ENCODE results near the gene LDB2.

Gene LDB2

DNA sequence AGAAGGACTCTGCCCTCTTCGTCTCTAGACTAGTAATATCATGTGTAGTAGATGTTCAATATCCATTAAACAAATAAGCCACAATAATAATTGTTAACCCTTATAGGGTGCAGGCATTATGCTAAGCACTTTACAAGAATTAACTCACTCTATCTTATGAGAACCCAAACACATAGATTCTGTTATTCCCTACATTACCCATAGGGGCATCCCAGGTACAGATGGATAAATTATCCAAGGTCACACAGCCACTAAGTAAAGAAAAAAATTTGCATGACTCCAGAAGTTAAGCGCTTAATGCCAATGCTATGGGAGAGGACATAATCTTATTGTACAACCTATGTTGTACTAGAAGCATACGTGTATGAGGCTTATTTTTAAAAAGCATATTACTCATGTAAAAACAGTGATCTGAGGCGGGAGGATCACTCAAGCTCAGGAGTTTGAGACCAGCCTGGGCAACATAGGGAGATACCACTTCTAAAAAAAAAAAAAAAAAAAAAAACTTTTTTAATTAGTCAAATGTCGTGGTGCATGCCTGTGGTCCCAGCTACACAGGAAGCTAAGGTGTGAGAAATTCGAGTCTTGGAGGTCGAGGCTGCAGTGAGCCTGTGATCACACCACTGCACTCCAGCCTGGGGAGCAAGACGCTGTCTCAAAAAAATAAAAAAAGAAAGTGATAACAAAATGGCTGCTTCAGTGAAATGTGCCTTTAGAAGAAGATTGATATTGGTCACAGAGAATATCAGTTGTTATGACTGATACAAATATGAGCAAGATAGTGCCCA is 13.6 kb downstream of the LDB2 start:
- no peak for DNase-seq

GRCh38 chr4:16883806-16884205 is 14.6 kb downstream of the LDB2 start:
- DNase-seq = no peak

- DNase-seq = no peak
Observed at GRCh38 chr4:16881151-16881884, 17.1 kb downstream of the LDB2 start.

DNA sequence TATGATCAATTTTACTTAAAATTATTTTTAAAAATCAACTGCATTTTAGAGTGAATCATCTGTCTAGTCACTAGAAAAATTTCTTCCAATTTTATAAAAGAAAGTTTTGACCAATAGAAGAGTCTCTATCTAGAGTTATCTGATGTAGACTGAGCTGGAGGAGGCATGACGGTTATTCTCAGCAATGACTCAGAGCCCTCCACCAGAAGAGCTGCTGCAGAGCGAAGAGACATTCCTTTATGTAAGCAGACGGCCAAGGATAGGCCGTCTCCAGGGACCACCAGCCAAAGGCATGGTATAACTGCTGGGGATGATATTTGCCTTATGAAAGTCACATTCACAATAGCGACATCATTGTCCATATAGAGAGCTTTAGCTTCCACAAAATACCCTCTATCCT is 23.0 kb downstream of the LDB2 start:
- no peak for DNase-seq

- no peak for DNase-seq
Observed at GRCh38 chr4:16869594-16870245, 28.7 kb downstream of the LDB2 start.

DNA sequence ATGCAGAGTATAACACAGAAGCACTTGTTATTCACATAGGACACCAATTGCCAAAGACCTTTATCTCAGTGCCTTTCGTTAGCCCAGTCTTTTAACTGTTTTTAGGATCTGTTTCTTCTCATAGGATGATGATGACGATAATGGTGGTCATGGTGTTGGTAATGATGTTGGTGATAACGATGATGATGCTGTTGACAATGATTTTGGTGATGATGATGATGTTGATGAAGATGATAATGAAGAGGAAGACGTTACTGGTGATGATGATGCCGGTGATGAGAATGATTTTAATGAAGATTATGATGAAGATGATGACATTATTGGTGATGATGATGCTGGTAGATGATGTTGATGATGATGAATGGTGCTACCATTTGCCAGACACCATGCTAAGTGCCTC is 29.8 kb downstream of the LDB2 start:
- no peak for DNase-seq

DNA sequence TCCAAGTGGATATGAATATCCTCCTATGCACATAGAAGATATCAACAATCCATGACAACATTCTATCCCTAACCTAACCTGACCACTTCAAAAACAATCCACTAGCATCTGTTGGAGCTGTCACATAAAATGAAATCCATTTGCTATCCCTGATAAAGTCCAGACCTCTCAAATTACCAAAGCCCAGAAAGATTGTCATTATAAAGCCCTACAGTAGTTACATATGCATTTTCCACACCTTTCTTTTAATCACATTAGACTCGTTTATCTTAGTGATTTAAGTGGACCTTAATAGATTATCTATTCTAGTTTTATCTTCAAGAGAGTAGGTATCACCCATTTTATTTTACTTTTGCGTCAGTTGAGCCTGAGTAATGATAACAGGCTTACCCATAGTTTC is 30.6 kb downstream of the LDB2 start:
- DNase-seq = no peak

DNA sequence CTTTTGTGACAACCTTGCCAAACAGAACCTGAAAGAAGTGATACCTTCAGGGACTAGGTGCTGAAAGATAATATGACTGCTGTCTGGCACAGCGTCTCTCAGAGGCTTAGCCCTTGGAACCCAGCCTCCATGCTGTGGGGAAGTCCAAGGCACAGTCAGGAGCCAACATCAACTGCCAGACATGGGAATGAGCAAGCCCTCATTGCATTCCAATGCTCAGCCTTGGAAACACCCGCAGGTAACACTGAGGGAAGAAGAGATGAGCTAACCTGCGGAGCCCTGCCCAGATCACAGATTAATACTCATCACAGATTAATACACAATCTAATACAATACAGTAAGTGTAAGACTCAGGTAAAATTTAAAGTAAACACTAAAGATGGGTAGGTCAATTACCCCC is 31.5 kb downstream of the LDB2 start:
- no peak for DNase-seq

DNA sequence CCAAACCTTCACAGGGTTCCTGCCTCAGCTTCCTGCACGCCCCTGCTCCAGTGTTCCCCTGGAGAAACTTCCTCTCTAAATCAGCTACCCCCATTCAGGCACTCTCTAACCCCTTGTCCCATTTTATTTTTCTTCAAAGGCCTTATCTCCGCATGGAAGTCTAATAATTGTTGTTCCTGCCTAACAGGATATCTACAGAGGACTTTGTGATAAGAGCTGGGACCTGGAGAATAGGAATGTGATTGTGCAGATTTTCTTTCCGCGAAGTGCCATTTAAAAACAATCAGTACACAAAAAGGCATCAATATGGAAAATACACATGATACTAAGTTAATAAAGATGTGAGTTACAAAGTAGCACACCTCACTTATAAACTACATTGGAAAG is 32.6 kb downstream of the LDB2 start:
- DNase-seq = no peak

DNA sequence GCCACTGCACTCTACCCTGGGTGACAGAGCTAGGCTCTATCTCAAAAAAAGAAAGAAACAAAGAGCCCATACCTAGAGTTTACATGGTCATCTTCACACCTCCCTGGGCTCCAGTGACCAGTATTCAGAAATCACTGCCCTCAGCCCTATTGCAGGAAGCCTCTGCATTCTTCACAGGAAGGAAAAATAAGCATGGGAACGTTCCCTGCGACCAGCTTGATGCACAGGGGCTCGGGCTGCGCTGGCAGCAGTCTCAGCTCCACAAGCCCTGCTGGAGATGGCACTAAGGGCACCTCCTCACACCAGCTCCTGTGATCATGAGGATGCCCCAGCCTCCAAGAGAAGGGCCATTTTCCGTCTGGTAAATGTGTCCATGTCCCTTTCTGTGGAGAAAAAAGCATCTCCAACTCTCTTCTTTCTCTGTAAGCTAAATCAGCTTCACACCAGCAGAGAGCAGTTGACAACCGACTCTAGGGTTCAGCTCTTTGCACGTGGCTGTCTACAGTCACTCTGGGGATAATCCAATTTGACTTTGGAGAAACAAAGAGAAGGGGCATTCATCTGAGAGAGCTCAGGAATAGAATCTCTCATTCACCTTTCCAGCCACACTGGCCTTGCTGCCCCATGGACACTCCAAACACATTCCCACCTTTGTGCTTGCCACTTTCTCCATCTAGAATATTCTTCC is 33.1 kb downstream of the LDB2 start:
- DNase-seq = no peak

DNA sequence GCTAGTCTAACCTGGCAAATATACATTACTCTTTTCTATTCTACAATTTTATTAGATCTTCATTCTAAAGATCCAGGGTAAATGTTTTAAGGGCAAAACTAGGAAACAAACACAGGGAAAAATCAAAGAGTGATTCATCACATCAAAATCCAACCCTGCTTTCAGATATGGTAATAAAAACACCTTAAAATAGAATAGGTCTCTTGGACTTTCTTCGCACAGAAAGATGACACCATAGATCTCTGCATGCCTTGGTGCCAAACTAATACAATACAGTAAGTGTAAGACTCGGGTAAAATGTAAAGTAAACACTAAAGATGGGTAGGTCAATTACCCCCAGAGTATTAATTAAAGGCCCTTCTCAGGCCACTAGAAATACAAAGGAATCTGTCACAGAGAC is 34.2 kb downstream of the LDB2 start:
- no peak for DNase-seq

GRCh38 chr4:16862697-16863096 is 35.7 kb downstream of the LDB2 start:
- no peak for DNase-seq

DNA sequence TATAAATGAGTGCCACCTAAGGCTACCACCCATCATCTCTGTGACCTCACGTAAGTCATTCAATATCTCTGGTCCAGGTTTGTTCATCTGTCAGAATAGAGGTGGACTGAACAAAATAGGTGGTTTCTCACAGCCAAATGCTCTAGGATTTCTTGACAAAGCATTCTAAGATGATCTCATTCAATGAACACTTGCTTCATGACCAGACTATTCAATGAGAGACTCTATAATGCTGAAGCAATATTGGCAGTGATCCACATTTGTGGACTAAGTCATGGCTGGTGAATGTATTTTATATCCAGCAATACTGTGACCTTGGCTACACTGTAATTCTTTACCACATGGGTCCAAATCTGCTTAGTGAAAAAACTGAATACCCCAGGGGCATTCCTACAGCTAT is 37.9 kb downstream of the LDB2 start:
- no peak for DNase-seq

DNA sequence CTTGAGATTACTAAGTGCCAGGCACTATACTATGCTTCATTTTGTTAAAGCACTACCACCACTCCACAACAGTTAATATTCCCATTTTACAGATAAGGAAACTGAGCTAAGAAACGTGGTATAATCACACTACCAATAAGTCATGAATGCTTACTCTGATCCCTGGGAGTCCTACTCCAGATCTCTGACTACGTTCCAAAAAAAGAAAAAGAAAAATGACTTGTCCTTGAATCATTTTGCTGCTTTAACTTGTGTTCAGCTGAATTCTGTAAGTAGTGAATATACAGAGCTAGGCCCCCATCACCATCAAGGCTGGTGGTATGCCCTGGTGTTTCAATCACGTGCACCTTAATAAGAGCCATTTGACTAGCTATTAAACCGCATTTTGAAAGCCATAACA is 39.4 kb downstream of the LDB2 start:
- no peak for DNase-seq

DNA sequence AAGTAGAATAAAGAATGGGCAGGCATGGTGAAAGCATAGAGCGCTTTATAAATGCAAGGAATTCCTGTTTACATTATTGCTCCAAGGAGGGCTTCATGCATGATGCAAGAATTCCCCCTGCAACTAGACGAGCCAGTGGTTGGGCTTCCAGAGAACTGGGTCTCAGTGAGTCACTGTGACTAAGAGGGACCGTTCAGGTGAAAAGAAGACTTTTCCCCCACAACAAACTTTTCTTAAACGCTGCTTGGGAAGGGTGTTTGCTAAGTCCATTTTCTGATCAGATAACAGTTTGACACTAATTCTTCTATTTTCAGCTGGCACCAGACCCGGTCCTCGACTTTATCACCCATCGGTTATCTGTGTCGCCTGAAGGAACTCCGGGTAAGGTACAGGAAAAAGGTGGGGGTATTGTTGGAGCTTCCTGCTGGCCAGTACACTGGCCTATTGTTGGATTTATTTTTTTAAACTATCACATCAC is 40.1 kb downstream of the LDB2 start:
- no peak for DNase-seq

GRCh38 chr4:16857425-16857824 is 41.0 kb downstream of the LDB2 start:
- no peak for DNase-seq

DNA sequence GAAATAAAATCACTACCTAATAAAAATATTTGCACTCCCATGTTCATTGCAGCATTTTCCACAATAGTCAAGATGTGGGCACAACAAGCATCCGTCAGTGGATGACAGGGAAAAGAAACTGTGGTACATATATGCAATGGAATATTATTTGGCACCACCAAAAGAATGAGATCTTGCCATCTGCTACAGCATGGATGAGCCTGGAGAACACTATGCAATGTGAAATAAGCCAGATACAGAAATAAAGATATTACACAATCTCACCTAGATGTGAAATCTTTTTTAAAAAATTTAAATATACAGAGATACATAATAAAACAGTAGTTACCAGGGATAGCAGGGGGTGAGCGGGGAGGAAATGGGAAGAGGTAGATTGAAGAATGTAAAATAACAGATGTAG is 44.8 kb downstream of the LDB2 start:
- DNase-seq = no peak

- no peak for DNase-seq
Observed at GRCh38 chr4:16852644-16853043, 45.8 kb downstream of the LDB2 start.

GRCh38 chr4:16852228-16852627 is 46.2 kb downstream of the LDB2 start:
- DNase-seq = no peak

GRCh38 chr4:16846540-16847117 is 51.8 kb downstream of the LDB2 start:
- DNase-seq = no peak

GRCh38 chr4:16844816-16845586 is 53.4 kb downstream of the LDB2 start:
- DNase-seq = no peak

Data from central memory CD4-positive, alpha-beta T cell (primary cell).